PC-9 (cell line): ENCODE results near the gene RPL36A. TPM values are rescaled to one million over a fixed set of nuclear protein-coding genes. Genes with fewer than 3 reads are reported as not detected.

Experiments used
- Bru-seq: library from RNA; stranded (reverse); fragments of 400-500 nt; gene quantifications from one replicate; lab custom pipeline; 2021; lab: Mats Ljungman, UMichigan
- BruChase-seq, 2 experiments: library from RNA; stranded (reverse); fragments of 400-500 nt; gene quantifications; one replicate each; lab custom pipeline; 2021; lab: Mats Ljungman, UMichigan
- BruUV-seq: library from RNA; stranded (reverse); fragments of 400-500 nt; replicated peaks from 2 replicates; lab custom pipeline; 2021; lab: Mats Ljungman, UMichigan
- CTCF ChIA-PET: fragments of 300-600 bp; sonication (Branson Sonifier 250); formaldehyde crosslinking; loops from one replicate; lab custom pipeline; 2022; ENCODE audit warnings: antibody characterized with exemption; lab: Charles Lee
- POLR2A ChIA-PET: fragments of 300-600 bp; sonication (Branson Sonifier 250); formaldehyde crosslinking; loops from one replicate; lab custom pipeline; 2022; ENCODE audit warnings: antibody characterized with exemption; ENCODE audit not compliant: unreplicated experiment; lab: Charles Lee
- DNase-seq, 2 experiments: peaks; one replicate each; pipeline versions ENCODE4 v3.0.0 to v3.0.0-alpha.2; 2015 to 2022; ENCODE audit warnings: mixed read lengths in 1 of 2
- H2AFZ ChIP-seq: fragments of 200-600 bp; sonication (generic); 2 replicates; pipeline ENCODE4 v1.8.1; 2017; ENCODE audit warnings: antibody characterized with exemption
- H3F3A ChIP-seq: fragments of 200-600 bp; sonication (generic); 2 replicates; pipeline ENCODE4 v1.8.1; 2017; ENCODE audit warnings: antibody characterized with exemption, mild to moderate bottlenecking, low read depth; ENCODE audit not compliant: insufficient read depth
- H3K27ac ChIP-seq: fragments of 200-600 bp; sonication (generic); 2 replicates; pipeline ENCODE4 v1.6.1; 2016; ENCODE audit warnings: mixed run types
- H3K27me3 ChIP-seq: fragments of 200-600 bp; sonication (generic); 2 replicates; pipeline ENCODE4 v1.6.1; 2016; ENCODE audit warnings: low read depth, mixed run types; ENCODE audit not compliant: insufficient read depth
- H3K36me3 ChIP-seq: fragments of 200-600 bp; sonication (generic); 2 replicates; pipeline ENCODE4 v1.6.1; 2016; ENCODE audit warnings: low read depth, mixed run types
- H3K4me1 ChIP-seq: fragments of 200-600 bp; sonication (generic); replicated peaks from 2 replicates; pipeline ENCODE4 v1.6.1; 2016; ENCODE audit warnings: mixed run types; ENCODE audit not compliant: insufficient read depth
- H3K4me2 ChIP-seq: fragments of 200-600 bp; sonication (generic); 2 replicates; pipeline ENCODE4 v1.6.1; 2017; ENCODE audit warnings: mixed run types
- H3K4me3 ChIP-seq: fragments of 200-600 bp; sonication (generic); 2 replicates; pipeline ENCODE4 v1.6.1; 2016; ENCODE audit warnings: mixed run types
- H3K79me2 ChIP-seq: fragments of 200-600 bp; sonication (generic); 2 replicates; pipeline ENCODE4 v1.6.1; 2017; ENCODE audit warnings: low read depth, mixed run types
- H3K9me2 ChIP-seq: fragments of 200-600 bp; sonication (generic); 2 replicates; pipeline ENCODE4 v1.8.1; 2017; ENCODE audit warnings: mild to moderate bottlenecking; ENCODE audit not compliant: insufficient read depth
- H3K9me3 ChIP-seq: fragments of 200-600 bp; sonication (generic); 2 replicates; pipeline ENCODE4 v1.8.1; 2016; ENCODE audit warnings: low read depth; ENCODE audit not compliant: insufficient read depth
- H4K20me1 ChIP-seq: fragments of 200-600 bp; sonication (generic); 2 replicates; pipeline ENCODE4 v1.8.1; 2017; ENCODE audit not compliant: insufficient read depth
- EZH2 ChIP-seq: fragments of 200-600 bp; sonication (generic); IDR thresholded peaks from 2 replicates; pipeline ENCODE4 v1.8.0; 2017; ENCODE audit warnings: antibody characterized with exemption, low read depth
- intact Hi-C: fragments of 100-400 bp; cut with micrococcal nuclease; formaldehyde crosslinking; loops from one replicate; pipeline ENCODE4 v1.10.0; 2022; ENCODE audit not compliant: unreplicated experiment
- long read RNA-seq: library from polyadenylated mRNA; stranded (forward); transcript quantifications from one replicate; pipeline ENCODE4 v2.0.0, GENCODE V29; 2022
- total RNA-seq: library from RNA; stranded (reverse); gene quantifications from 2 replicates; pipeline ENCODE4 v1.2.3, GENCODE V29; 2021
- TF ChIP-seq, protein P1 (sequence below): fragments of 200-600 bp; sonication (generic); conservative IDR thresholded peaks from 2 replicates; pipeline ENCODE4 v1.6.1; 2017; ENCODE audit warnings: mixed run types, antibody characterized with exemption, mild to moderate bottlenecking, moderate library complexity

The RPL36A gene
- total RNA-seq (299 and 359 TPM in 2 replicates), Bru-seq, nascent RNA (percentile 95 among the genes with signal in this experiment), BruChase-seq, experiment 1, labeled RNA remaining after a 2-hour chase (percentile 92 among the genes with signal in this experiment), BruChase-seq, experiment 2, labeled RNA remaining after a 6-hour chase (percentile 87 among the genes with signal in this experiment)
- long read RNA-seq, transcript RPL36A-207 (2 exons, 373 nt), result minor isoform, 17 of 408 reads
- long read RNA-seq, transcript RPL36A-203 (5 exons, 910 nt), result major isoform, 364 of 408 reads
- long read RNA-seq, partial matches to known transcripts, result 17 of 408 reads
- long read RNA-seq, other reads (novel, unspliced or antisense), result 4 of 408 reads

DNA sequence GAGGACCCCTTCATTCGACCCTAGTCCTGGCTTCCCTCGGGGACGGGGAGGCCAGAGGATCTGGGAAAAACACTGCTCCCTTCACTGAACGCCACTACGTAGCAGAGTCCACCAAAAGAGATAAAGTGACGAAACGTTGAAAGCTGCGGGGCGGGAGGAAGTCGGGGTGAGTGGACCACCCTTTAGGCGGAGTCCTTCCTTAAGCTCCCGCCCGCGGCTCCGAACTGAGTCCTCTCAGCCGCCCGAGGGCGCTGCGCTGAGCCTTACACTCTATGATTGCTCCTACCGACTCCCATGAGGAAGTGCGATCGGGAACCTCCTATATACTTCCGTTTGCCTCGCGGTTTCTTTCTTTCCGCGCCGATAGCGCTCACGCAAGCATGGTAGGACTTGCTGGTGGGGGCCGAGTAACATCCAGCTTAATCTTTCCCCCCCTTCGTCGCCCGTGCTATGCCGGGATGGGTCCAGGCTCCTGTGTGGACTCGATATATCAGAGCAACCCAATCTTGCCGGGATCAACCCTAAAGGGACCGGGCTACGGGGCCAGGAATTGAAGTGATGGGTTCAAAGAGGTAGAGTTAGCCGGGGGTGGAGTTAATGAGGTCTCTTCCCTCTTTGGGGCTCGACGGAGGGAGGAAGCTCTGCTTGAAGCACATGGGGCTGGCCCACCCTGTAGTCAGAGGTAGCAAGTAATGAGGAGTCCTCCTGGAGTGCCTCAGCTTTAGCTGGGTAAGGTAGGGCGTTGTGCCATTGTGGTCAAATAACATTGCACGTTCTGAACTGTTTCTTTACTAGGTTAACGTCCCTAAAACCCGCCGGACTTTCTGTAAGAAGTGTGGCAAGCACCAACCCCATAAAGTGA is at the start of gene RPL36A:
RPL36A (plus strand) TSS at position 348 of the 862 bp plus-strand sequence; CDS start at position 381, 33 bp downstream.
- H3K9me2 ChIP-seq, result no peaks in the 10 kb centered on the region
- CTCF ChIA-PET, result interaction anchor here (0.5 to 0.8 kb wide), 3 partner anchors 27 to 571 kb away, joined by 3 to 4 read pairs (median 3); partner anchors contain the start of gene CSTF2
- intact Hi-C loops, result loop anchor here (2.0 to 5.0 kb wide), 2 partner anchors 44 to 570 kb away; partner anchors contain the start of genes CSTF2 and TIMM8A
- POLR2A ChIA-PET, result interaction anchor here (0.5 to 0.7 kb wide), 6 partner anchors 11 to 1330 kb away, joined by 3 to 14 read pairs (median 4); partner anchors contain the start of gene ARMCX6
- H4K20me1 ChIP-seq, result peaks cover 14% of the 10 kb centered on the region; the same call in 1 of the 2 replicates
- peak; percentile 85 to 86 for DNase-seq
- no peak for TF ChIP-seq EZH2
- TF ChIP-seq, protein P1, sequence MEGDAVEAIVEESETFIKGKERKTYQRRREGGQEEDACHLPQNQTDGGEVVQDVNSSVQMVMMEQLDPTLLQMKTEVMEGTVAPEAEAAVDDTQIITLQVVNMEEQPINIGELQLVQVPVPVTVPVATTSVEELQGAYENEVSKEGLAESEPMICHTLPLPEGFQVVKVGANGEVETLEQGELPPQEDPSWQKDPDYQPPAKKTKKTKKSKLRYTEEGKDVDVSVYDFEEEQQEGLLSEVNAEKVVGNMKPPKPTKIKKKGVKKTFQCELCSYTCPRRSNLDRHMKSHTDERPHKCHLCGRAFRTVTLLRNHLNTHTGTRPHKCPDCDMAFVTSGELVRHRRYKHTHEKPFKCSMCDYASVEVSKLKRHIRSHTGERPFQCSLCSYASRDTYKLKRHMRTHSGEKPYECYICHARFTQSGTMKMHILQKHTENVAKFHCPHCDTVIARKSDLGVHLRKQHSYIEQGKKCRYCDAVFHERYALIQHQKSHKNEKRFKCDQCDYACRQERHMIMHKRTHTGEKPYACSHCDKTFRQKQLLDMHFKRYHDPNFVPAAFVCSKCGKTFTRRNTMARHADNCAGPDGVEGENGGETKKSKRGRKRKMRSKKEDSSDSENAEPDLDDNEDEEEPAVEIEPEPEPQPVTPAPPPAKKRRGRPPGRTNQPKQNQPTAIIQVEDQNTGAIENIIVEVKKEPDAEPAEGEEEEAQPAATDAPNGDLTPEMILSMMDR, result peak; percentile 64
- peak within 1 kb of the TSS; percentile 98 for H3K4me2 ChIP-seq
- peaks cover 44% of the 10 kb centered on the region for H3F3A ChIP-seq
- no peaks in the 10 kb centered on the region for H3K9me3 ChIP-seq
- TSS peak; percentile 66 for BruUV-seq
- H3K36me3 ChIP-seq, result peaks cover 25% of the 10 kb centered on the region
- peaks cover 21% of the 10 kb centered on the region for H3K4me1 ChIP-seq
- peak within 1 kb of the TSS; percentile 92 for H2AFZ ChIP-seq
- peak within 1 kb of the TSS; percentile 84 for H3K27ac ChIP-seq
- H3K4me3 ChIP-seq, result peak within 1 kb of the TSS; percentile 91
- H3K27me3 ChIP-seq, result no peaks in the 10 kb centered on the region
- peaks cover 30% of the 10 kb centered on the region for H3K79me2 ChIP-seq

DNA sequence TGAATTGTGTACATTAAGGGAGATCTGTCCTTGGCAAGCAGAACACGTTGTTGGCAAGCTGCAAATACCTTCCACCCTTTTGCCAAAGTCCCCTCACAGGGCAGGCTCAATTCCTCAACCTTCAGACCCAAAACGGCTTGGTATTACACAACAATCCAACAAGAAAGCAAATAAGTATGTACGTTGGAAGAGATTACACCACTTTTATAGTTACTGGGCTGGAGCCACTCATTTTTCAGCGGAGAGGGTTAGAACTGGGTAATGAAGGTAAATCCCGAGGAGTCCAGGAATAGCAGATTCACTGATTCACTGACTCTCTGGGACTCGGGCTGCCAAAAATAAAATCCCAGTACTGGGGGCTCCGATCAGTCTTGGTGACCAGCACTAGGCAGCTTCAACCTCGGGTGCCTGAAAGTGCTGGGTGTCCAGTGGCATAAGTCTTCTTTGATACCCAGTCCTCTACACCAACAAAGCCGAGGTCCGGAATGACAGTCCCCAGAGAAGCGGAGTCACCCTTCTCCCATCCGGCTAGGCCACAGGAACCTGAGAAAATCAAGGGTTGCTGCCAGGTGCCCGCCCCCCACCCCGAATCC is 42.9 kb upstream of the RPL36A start:
- BruUV-seq, result TSS peak; percentile 64
- Histone ChIP-seq H3F3A (no peaks in the 10 kb centered on the region), H3K4me1 (peaks cover 9% of the 10 kb centered on the region; the same call in 1 of the 2 replicates), H3K9me2 (no peaks in the 10 kb centered on the region), H2AFZ (peak overlapping the region; percentile 95), H3K79me2 (peaks cover 35% of the 10 kb centered on the region), H3K27ac (peak overlapping the region; percentile 32; the same call in 1 of the 2 replicates), H3K9me3 (no peaks in the 10 kb centered on the region), H3K36me3 (peaks cover 4% of the 10 kb centered on the region; the same call in 1 of the 2 replicates), H4K20me1 (peaks cover 3% of the 10 kb centered on the region; the same call in 1 of the 2 replicates), H3K4me2 (peak overlapping the region; percentile 86), H3K4me3 (peak overlapping the region; percentile 93), H3K27me3 (no peaks in the 10 kb centered on the region)
- TF ChIP-seq EZH2, result no peak
- TF ChIP-seq, protein P1, result no peak
- POLR2A ChIA-PET, result no interaction called here
- intact Hi-C loops, result loop anchor here (5.0 kb wide), 1 partner anchor 44 kb away; the partner anchor contains the start of gene RPL36A
- CTCF ChIA-PET, result no interaction called here
- DNase-seq, result no peak
